Uterus (tissue), 2 donors: ENCODE data around the gene CDC42EP4.

Experiments
- POLR2A ChIP-seq, 2 donors: fragments of 450-650 bp; IDR thresholded peaks; one replicate each; pipeline ENCODE4 v1.6.1; 2016; ENCODE audit warnings: antibody characterized with exemption in 2 of 2, mild to moderate bottlenecking in 1 of 2, moderate library complexity in 1 of 2
- TF ChIP-seq, protein P1 (sequence below), 4 experiments: fragments of 200-600 bp in 2 of 4; fragments of 450-650 bp in 2 of 4; sonication (generic) in 2 of 4; IDR thresholded peaks; one replicate each; pipeline ENCODE4 v1.5.1; 2016 to 2019; ENCODE audit warnings: antibody characterized with exemption in 4 of 4, mild to moderate bottlenecking in 2 of 4, moderate library complexity in 1 of 4

DNA sequence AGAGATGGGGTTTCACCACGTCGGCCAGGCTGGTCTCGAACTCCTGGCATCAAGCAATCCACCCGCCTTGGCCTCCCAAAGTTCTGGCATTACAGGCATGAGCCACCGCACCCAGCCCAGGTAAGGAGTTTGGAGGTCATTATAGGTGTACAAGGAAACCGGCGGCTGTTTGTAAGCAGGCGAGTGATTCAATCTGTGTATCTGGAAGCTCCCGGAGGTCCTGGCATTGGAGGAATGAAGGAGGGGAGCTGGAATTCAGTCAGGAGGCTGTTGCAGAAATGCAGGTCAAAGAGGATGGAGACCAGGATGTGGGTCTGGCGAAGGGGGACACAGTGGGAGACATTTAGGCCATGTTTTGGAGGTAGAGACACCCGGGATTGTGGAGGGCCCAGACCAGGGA is 18.8 kb downstream of the CDC42EP4 start:
- TF ChIP-seq, protein P1, sequence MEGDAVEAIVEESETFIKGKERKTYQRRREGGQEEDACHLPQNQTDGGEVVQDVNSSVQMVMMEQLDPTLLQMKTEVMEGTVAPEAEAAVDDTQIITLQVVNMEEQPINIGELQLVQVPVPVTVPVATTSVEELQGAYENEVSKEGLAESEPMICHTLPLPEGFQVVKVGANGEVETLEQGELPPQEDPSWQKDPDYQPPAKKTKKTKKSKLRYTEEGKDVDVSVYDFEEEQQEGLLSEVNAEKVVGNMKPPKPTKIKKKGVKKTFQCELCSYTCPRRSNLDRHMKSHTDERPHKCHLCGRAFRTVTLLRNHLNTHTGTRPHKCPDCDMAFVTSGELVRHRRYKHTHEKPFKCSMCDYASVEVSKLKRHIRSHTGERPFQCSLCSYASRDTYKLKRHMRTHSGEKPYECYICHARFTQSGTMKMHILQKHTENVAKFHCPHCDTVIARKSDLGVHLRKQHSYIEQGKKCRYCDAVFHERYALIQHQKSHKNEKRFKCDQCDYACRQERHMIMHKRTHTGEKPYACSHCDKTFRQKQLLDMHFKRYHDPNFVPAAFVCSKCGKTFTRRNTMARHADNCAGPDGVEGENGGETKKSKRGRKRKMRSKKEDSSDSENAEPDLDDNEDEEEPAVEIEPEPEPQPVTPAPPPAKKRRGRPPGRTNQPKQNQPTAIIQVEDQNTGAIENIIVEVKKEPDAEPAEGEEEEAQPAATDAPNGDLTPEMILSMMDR (IDR thresholded peaks at IDR 0.05) = no peak
- no peak for TF ChIP-seq POLR2A (IDR thresholded peaks at IDR 0.05)
